Natural killer cell (primary cell): ENCODE data around the gene LDLRAD4. TPM values are rescaled to one million over a fixed set of nuclear protein-coding genes. Genes with fewer than 3 reads are reported as not detected.

Experiments
- ATAC-seq, 3 donors: fragments of 150-1000 bp in 2 of 3; fragments of 200-7000 bp in 1 of 3; cut with Tn5 transposase; 1 replicate in 1 of 3; 2 replicates in 2 of 3; pipeline ENCODE4 v1.10.0; 2021; ENCODE audit warnings: mild to moderate bottlenecking in 2 of 3, moderate library complexity in 2 of 3
- DNase-seq, 2 donors: peaks; one replicate each; pipeline versions ENCODE4 v3.0.0 to v3.0.0-alpha.2; 2013 to 2021; ENCODE audit warnings: mixed read lengths in 1 of 2
- H3K27ac ChIP-seq: one replicate; pipeline ENCODE4 v1.5.1; 2013; ENCODE audit warnings: mild to moderate bottlenecking, low read length
- H3K27me3 ChIP-seq: one replicate; pipeline ENCODE4 v1.6.1; 2013; ENCODE audit warnings: low read length; ENCODE audit not compliant: control insufficient read depth, insufficient read depth
- H3K36me3 ChIP-seq: one replicate; pipeline ENCODE4 v1.6.1; 2013; ENCODE audit warnings: low read length; ENCODE audit not compliant: control insufficient read depth, insufficient read depth
- H3K4me1 ChIP-seq: one replicate; pipeline ENCODE4 v1.6.1; 2013; ENCODE audit warnings: low read length; ENCODE audit not compliant: control insufficient read depth, insufficient read depth
- H3K4me3 ChIP-seq: one replicate; pipeline ENCODE4 v1.5.1; 2013; ENCODE audit warnings: low read length
- H3K9me3 ChIP-seq: one replicate; pipeline ENCODE4 v1.6.1; 2013; ENCODE audit warnings: low read length; ENCODE audit not compliant: control insufficient read depth, insufficient read depth
- H3K27ac Mint-ChIP-seq, 2 donors: one replicate each; pipeline ENCODE4 v1.8.0; 2022; ENCODE audit warnings: mild to moderate bottlenecking in 2 of 2, mixed read lengths in 2 of 2, moderate library complexity in 1 of 2
- H3K27me3 Mint-ChIP-seq, 2 donors: one replicate each; pipeline ENCODE4 v1.8.0; 2022; ENCODE audit warnings: low read depth in 2 of 2, mixed read lengths in 2 of 2
- H3K36me3 Mint-ChIP-seq: one replicate; pipeline ENCODE4 v1.8.0; 2022; ENCODE audit warnings: mixed read lengths
- H3K4me1 Mint-ChIP-seq, 2 donors: one replicate each; pipeline ENCODE4 v1.8.0; 2022; ENCODE audit warnings: mixed read lengths in 2 of 2
- H3K4me3 Mint-ChIP-seq: one replicate; pipeline ENCODE4 v1.8.0; 2022; ENCODE audit warnings: mild to moderate bottlenecking, moderate library complexity, mixed read lengths
- H3K9me3 Mint-ChIP-seq, 2 donors: one replicate each; pipeline ENCODE4 v1.8.0; 2022; ENCODE audit warnings: mixed read lengths in 2 of 2
- WGBS: methylation state at CpG from one replicate; pipeline ENCODE4 v1.1.7; 2013; ENCODE audit warnings: missing lambda C conversion rate; ENCODE audit not compliant: insufficient coverage; 5-methylcytosine and 5-hydroxymethylcytosine counted together
- intact Hi-C: fragments of 100-400 bp; cut with micrococcal nuclease; formaldehyde crosslinking; loops from one replicate; pipeline ENCODE4 v1.14.2; 2022
- total RNA-seq, 4 donors: library from RNA; stranded (reverse); fragments of 120-200 nt in 1 of 4; gene quantifications; one replicate each; pipeline versions ENCODE4 v1.2.3 to v1.2.4, GENCODE V29; 2013 to 2022
- TF ChIP-seq, protein P1 (sequence below): fragments of 200-600 bp; IDR thresholded peaks from one replicate; pipeline ENCODE4 v1.8.0; 2022; ENCODE audit warnings: antibody characterized with exemption

Gene LDLRAD4
- total RNA-seq, 3 donors from 2014 or later (not counting 1 experiment from before 2014, with no cell fraction given): 24.0 to 36.3 (median 29.2) TPM

DNA sequence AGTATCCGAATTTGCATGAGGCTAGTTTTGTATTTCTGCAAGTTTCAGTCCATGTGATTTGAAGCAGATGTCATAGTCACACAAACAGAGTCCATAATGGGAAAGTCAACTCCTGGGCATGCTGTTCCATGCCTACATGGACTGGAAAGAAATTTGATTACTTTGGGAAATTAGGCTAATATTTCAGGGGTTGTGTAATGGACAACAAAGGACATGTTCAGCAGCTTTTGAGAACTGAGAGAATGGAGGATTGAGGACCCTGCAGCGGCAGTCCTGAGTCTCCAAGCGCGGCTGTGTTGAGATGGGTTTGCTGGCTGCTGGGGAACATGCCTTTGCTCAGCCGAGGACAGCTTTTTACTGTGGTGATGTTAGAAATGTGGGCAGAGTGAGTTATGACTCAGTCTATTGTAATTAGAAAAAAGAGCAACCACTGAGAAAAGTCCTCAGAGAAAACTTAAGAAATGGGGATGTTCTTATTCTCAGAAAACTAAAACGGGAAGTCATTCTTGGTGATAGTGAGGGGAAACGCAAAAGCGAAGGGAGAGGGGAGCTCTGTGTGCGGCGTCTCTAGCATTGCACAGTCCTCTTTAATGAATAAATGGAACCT lies 358.6 kb downstream of the LDLRAD4 start:
- H3K4me3 ChIP-seq: peak overlapping the region; percentile 3
- peak in 1 of 2 donors; percentile 26 for DNase-seq

DNA sequence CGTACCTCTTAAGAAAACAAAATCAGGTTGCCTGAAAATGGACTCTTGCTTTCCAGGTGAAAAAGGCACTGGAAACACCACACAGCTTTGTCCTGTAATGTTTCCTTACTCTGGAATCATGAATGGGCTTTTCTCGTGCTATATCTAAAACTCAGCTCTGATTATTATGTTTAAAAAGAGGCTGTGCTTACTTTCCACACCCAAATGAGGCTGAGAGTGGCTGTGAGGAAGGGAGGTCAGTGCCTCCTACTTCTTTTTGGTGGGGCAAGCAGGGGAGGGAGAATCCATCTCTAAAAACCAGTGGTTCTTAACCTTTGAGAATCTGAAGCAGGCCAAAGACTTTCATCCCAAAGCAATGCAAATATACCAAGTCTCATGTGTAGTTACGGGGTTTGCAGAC lies 359.2 kb downstream of the LDLRAD4 start:
- peaks cover 26 to 39% of the 10 kb centered on the region in 2 donors for H3K4me1 Mint-ChIP-seq

More for the DNA sequence above, 358.6 kb downstream of the LDLRAD4 start:
- Mint-ChIP-seq H3K4me1 (peaks cover 26 to 39% of the 10 kb centered on the region in 2 donors), H3K4me3 (peak overlapping the region; percentile 51), H3K27ac (peak overlapping the region in 1 of 2 donors; percentile 76), H3K9me3 (no peaks in the 10 kb centered on the region), H3K27me3 (no peaks in the 10 kb centered on the region), H3K36me3 (no peaks in the 10 kb centered on the region)
- Histone ChIP-seq H3K9me3 (no peaks in the 10 kb centered on the region), H3K27me3 (no peaks in the 10 kb centered on the region), H3K27ac (peak overlapping the region; percentile 44), H3K36me3 (no peaks in the 10 kb centered on the region), H3K4me1 (peaks cover 14% of the 10 kb centered on the region)
- intact Hi-C loops: no loop called here
- TF ChIP-seq, protein P1, sequence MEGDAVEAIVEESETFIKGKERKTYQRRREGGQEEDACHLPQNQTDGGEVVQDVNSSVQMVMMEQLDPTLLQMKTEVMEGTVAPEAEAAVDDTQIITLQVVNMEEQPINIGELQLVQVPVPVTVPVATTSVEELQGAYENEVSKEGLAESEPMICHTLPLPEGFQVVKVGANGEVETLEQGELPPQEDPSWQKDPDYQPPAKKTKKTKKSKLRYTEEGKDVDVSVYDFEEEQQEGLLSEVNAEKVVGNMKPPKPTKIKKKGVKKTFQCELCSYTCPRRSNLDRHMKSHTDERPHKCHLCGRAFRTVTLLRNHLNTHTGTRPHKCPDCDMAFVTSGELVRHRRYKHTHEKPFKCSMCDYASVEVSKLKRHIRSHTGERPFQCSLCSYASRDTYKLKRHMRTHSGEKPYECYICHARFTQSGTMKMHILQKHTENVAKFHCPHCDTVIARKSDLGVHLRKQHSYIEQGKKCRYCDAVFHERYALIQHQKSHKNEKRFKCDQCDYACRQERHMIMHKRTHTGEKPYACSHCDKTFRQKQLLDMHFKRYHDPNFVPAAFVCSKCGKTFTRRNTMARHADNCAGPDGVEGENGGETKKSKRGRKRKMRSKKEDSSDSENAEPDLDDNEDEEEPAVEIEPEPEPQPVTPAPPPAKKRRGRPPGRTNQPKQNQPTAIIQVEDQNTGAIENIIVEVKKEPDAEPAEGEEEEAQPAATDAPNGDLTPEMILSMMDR: no peak
- 15% methylated on average over 10 of the region's 10 CpGs for WGBS
- ATAC-seq: peak; percentile 21 to 54 (median 48)

DNA sequence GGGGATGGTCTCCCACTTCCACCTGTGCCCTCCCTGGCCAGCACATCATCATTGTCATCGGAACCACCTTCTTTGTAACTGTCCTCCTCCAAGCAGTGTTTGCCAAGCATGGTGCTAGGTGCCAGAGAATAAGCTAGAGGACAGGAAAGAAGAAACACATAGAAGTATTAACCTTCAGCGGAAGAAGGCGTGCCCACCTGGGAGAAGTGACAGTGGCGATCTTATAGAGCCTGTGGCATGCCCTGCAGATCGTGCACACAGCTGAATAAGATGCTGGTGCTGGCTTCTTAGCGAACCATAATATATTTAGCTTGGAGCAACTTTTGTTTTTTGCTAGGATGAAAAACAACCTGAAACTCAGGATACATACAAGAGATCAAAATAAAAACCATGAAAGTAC lies 359.8 kb downstream of the LDLRAD4 start:
- Mint-ChIP-seq H3K9me3 (no peaks in the 10 kb centered on the region), H3K36me3 (no peaks in the 10 kb centered on the region), H3K4me3 (no peak overlapping the region), H3K27ac (no peak overlapping the region), H3K27me3 (no peaks in the 10 kb centered on the region), H3K4me1 (peaks cover 26 to 39% of the 10 kb centered on the region in 2 donors)
- WGBS: 80% methylated on average over 6 of the region's 6 CpGs
- Histone ChIP-seq H3K36me3 (no peaks in the 10 kb centered on the region), H3K4me1 (peaks cover 14% of the 10 kb centered on the region), H3K4me3 (no peak overlapping the region), H3K9me3 (no peaks in the 10 kb centered on the region), H3K27ac (no peak overlapping the region), H3K27me3 (no peaks in the 10 kb centered on the region)
- DNase-seq (no peak), ATAC-seq (no peak)
- TF ChIP-seq, protein P1: no peak
- intact Hi-C loops: no loop called here

More for the DNA sequence above, 359.2 kb downstream of the LDLRAD4 start:
- ATAC-seq (no peak), DNase-seq (no peak)
- TF ChIP-seq, protein P1: no peak
- intact Hi-C loops: no loop called here
- no peaks in the 10 kb centered on the region for H3K27me3 Mint-ChIP-seq
- H3K27me3 ChIP-seq: no peaks in the 10 kb centered on the region
- WGBS: 74% methylated on average over 2 of the region's 3 CpGs
- no peaks in the 10 kb centered on the region for H3K36me3 Mint-ChIP-seq
- H3K9me3 Mint-ChIP-seq: no peaks in the 10 kb centered on the region
- H3K4me3 ChIP-seq: peak overlapping the region; percentile 3
- peak overlapping the region in 1 of 2 donors; percentile 76 for H3K27ac Mint-ChIP-seq
- peak overlapping the region; percentile 44 for H3K27ac ChIP-seq
- no peak overlapping the region for H3K4me3 Mint-ChIP-seq
- H3K9me3 ChIP-seq: no peaks in the 10 kb centered on the region
- H3K36me3 ChIP-seq: no peaks in the 10 kb centered on the region
- H3K4me1 ChIP-seq: peaks cover 14% of the 10 kb centered on the region

DNA sequence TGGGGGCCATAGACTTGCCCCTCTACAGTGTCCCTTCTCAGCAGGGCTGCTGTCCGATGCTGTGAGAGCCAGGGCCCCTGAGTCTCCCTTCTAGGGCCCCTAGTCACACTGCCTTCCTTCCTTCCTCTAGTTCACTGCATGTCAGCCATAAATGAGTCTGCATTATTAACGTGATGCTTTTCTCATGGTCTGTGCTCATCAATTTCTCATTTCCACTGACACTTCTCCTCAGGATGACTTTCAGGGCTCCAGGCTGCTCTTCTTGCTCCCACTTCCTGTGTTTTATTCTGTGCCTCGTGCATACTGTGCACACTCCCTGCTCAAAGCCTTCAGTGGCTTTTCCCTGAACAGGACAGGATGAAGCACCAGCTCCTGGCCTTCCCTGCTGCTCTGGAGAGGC lies 361.3 kb downstream of the LDLRAD4 start:
- Mint-ChIP-seq H3K4me1 (peaks cover 34 to 45% of the 10 kb centered on the region in 2 donors), H3K27me3 (no peaks in the 10 kb centered on the region), H3K9me3 (no peaks in the 10 kb centered on the region), H3K27ac (peak overlapping the region in 1 of 2 donors; percentile 7), H3K36me3 (no peaks in the 10 kb centered on the region), H3K4me3 (no peak overlapping the region)
- H3K4me1 ChIP-seq: peaks cover 20% of the 10 kb centered on the region
- WGBS: 33% methylated on average over 3 of the region's 3 CpGs
- H3K27me3 ChIP-seq: no peaks in the 10 kb centered on the region
- TF ChIP-seq, protein P1: no peak
- ATAC-seq (peak in 1 of 3 donors; percentile 17), DNase-seq (no peak)
- intact Hi-C loops: no loop called here
- H3K27ac ChIP-seq: no peak overlapping the region
- no peaks in the 10 kb centered on the region for H3K36me3 ChIP-seq
- no peaks in the 10 kb centered on the region for H3K9me3 ChIP-seq
- H3K4me3 ChIP-seq: no peak overlapping the region
